ENCODE results near the gene HEXIM1.

HEXIM1 gene

DNA sequence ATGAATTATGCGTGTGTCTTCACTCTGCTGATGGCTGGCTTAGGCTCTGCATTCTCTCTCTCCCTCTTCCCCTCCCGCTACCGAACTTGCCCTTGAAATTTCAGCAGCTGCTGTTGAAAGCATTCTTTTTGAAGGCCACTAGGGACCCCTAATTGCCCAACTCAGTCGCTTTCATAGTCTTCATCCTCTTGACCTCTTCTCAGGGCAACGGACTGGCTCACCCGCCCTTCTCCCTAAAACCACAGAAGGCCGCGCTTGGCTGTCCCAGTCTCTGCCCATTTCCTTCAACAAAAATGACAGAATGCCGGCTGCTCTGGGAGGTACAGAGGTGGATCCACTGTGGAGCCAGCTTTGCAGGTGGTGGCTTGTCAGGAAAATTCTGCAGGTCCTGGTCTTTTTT lies 52.4 kb downstream of the HEXIM1 start:
- Histone ChIP-seq H3K27ac (no peak overlapping the region), H3K4me3 (no peak overlapping the region), H3K9me3 (no peaks in the 10 kb centered on the region), H3K36me3 (no peaks in the 10 kb centered on the region), H3K4me1 (peaks cover 0 to 13% (median 8%) of the 10 kb centered on the region in 4 donors), H3K27me3 (no peaks in the 10 kb centered on the region)
- DNase-seq = peak in 1 of 2 donors; percentile 47
- intact Hi-C loops (cut with DNase I; ENCODE audit: low total_unique reads) = no loop called here
- no peak for TF ChIP-seq CTCF (IDR thresholded peaks at IDR 0.05)

- intact Hi-C loops (cut with DNase I; ENCODE audit: low total_unique reads) = no loop called here
- H3K4me1 ChIP-seq = peaks cover 0 to 13% (median 8%) of the 10 kb centered on the region in 4 donors
These were observed 53.2 kb downstream of the HEXIM1 start for GRCh38 chr17:45201457-45201856.

More at GRCh38 chr17:45201457-45201856, 53.2 kb downstream of the HEXIM1 start:
- Histone ChIP-seq H3K9me3 (no peaks in the 10 kb centered on the region), H3K27ac (no peak overlapping the region), H3K27me3 (no peaks in the 10 kb centered on the region), H3K36me3 (no peaks in the 10 kb centered on the region), H3K4me3 (no peak overlapping the region)
- DNase-seq = no peak
- TF ChIP-seq CTCF (IDR thresholded peaks at IDR 0.05) = no peak
